Lung (tissue), 12 donors: Measurements from ENCODE around the gene CCDC33. TPM values are rescaled to one million over a fixed set of nuclear protein-coding genes. Genes with fewer than 3 reads are reported as not detected.

Experiments used
- ATAC-seq: fragments of 200-7000 bp; cut with Tn5 transposase; one replicate; pipeline ENCODE4 v1.9.1; 2020; ENCODE audit warnings: moderate number of reproducible peaks; ENCODE audit not compliant: insufficient read depth, low FRiP score
- DNase-seq, 3 donors: peaks; one replicate each; pipeline ENCODE4 v3.0.0-alpha.2; 2013 to 2017
- H3K27ac ChIP-seq, 2 donors: one replicate each; pipeline ENCODE4 v1.5.1; 2013; ENCODE audit warnings: mild to moderate bottlenecking in 2 of 2, moderate library complexity in 2 of 2, control low read depth in 1 of 2, inconsistent platforms in 1 of 2, low read depth in 1 of 2, low read length in 1 of 2
- H3K27me3 ChIP-seq, 3 donors: one replicate each; pipeline ENCODE4 v1.5.1; 2013; ENCODE audit warnings: low read length in 2 of 3; ENCODE audit not compliant: control insufficient read depth in 3 of 3, insufficient read depth in 3 of 3
- H3K36me3 ChIP-seq, 4 donors: one replicate each; pipeline ENCODE4 v1.5.1; 2013; ENCODE audit warnings: low read length in 4 of 4, mild to moderate bottlenecking in 1 of 4, moderate library complexity in 1 of 4; ENCODE audit not compliant: control insufficient read depth in 4 of 4, insufficient read depth in 4 of 4
- H3K4me1 ChIP-seq, 5 donors: one replicate each; pipeline ENCODE4 v1.5.1; 2013; ENCODE audit warnings: low read length in 5 of 5, mild to moderate bottlenecking in 2 of 5, moderate library complexity in 1 of 5; ENCODE audit not compliant: control insufficient read depth in 5 of 5, insufficient read depth in 5 of 5
- H3K4me3 ChIP-seq: one replicate; pipeline ENCODE4 v1.5.1; 2013; ENCODE audit warnings: mild to moderate bottlenecking, control low read depth, moderate library complexity
- H3K9ac ChIP-seq, 2 donors: one replicate each; pipeline ENCODE4 v1.5.1; 2013; ENCODE audit warnings: low read length in 2 of 2, control low read depth in 1 of 2; ENCODE audit not compliant: insufficient read depth in 1 of 2
- H3K9me3 ChIP-seq, 4 donors: one replicate each; pipeline ENCODE4 v1.5.1; 2013; ENCODE audit warnings: low read length in 3 of 4, mild to moderate bottlenecking in 1 of 4, moderate library complexity in 1 of 4; ENCODE audit not compliant: control insufficient read depth in 4 of 4, insufficient read depth in 3 of 4
- WGBS, 2 donors: extraction: QIAGEN DNeasy Blood & Tissue Kit; methylation state at CpG; one replicate each; pipeline ENCODE4 v1.1.7; 2013; 5-methylcytosine and 5-hydroxymethylcytosine counted together
- polyA plus RNA-seq, 2 donors: library from polyadenylated mRNA; stranded (reverse); fragments of 200-250 nt; gene quantifications; one replicate each; pipeline ENCODE4 v1.2.1, GENCODE V29; 2013
- total RNA-seq, 2 donors: library from RNA; depleted of rRNA in 1 of 2; stranded (reverse); fragments of >200 nt in 1 of 2; gene quantifications; one replicate each; pipeline ENCODE4 v1.2.1, GENCODE V29; 2014 to 2021
- TF ChIP-seq, protein P1 (sequence below): IDR thresholded peaks from 2 replicates; pipeline ENCODE4 v1.5.1; 2012; ENCODE audit warnings: mild to moderate bottlenecking; ENCODE audit errors: control extremely low read depth, extremely low read depth
- donor health status: control.
- donor health status: control.
- donor health status: Bipolar disorder and iron deficiency.
- donor health status: healthy.
- donor health status: DM: yes; HTN: yes; CAD: no.

CCDC33 gene
- total and polyA plus RNA-seq, 4 donors: 4.3 to 14.1 (median 9.1) TPM

DNA sequence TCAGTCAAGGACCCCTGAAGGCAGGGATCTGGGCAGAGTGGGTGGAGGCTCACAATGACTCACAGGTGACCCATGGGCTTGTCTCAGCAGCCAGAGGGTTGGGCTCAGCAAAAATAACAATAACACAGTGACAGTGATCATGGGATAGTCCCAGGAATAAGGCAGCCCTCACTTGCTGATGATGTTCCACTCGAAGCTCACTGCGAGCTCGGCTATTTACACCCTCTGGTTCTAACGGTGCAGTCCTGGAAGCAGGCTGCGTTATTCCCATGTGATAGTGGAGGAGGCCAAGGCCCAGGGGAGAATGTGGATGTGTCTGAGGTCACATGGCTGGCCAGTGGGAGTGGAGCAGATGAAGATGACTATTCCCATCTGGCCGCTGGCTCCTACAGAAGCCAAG, 16.2 kb downstream of the CCDC33 start:
- Histone ChIP-seq H3K36me3 (no peaks in the 10 kb centered on the region), H3K27ac (no peak overlapping the region), H3K4me1 (peaks cover 0 to 9% (median 0%) of the 10 kb centered on the region in 5 donors), H3K9me3 (no peaks in the 10 kb centered on the region), H3K9ac (no peak overlapping the region), H3K27me3 (peaks cover 0 to under 1% (median 0%) of the 10 kb centered on the region in 3 donors), H3K4me3 (no peak overlapping the region)
- TF ChIP-seq, protein P1, sequence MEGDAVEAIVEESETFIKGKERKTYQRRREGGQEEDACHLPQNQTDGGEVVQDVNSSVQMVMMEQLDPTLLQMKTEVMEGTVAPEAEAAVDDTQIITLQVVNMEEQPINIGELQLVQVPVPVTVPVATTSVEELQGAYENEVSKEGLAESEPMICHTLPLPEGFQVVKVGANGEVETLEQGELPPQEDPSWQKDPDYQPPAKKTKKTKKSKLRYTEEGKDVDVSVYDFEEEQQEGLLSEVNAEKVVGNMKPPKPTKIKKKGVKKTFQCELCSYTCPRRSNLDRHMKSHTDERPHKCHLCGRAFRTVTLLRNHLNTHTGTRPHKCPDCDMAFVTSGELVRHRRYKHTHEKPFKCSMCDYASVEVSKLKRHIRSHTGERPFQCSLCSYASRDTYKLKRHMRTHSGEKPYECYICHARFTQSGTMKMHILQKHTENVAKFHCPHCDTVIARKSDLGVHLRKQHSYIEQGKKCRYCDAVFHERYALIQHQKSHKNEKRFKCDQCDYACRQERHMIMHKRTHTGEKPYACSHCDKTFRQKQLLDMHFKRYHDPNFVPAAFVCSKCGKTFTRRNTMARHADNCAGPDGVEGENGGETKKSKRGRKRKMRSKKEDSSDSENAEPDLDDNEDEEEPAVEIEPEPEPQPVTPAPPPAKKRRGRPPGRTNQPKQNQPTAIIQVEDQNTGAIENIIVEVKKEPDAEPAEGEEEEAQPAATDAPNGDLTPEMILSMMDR: no peak
- ATAC-seq (no peak), DNase-seq (no peak)
- 77 to 90% methylated on average over 6 of the region's 6 CpGs for WGBS, 2 donors

DNA sequence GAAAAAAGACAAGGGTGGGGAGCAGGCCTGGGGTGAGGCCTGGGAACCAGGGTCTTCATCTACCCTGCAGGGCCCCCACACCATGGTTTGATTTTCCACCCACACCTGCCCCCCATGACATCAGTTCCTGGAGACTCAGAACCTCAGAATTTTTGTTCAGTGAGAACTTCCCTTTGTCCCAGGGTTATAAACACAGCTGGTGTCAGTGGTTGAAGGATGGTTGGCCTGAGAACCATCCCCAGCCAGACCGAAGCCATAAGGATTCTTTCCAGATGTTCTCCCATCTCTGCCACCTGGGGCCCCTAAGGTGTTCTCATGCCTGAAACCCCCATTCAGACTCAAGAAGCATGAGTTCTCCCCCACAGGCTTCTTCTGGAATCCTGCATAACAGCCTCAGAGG, 16.6 kb downstream of the CCDC33 start:
- Histone ChIP-seq H3K4me1 (peaks cover 0 to 9% (median 0%) of the 10 kb centered on the region in 5 donors), H3K27me3 (no peaks in the 10 kb centered on the region), H3K9me3 (no peaks in the 10 kb centered on the region), H3K9ac (no peak overlapping the region), H3K36me3 (no peaks in the 10 kb centered on the region), H3K27ac (no peak overlapping the region), H3K4me3 (no peak overlapping the region)
- TF ChIP-seq, protein P1: no peak
- WGBS, 2 donors: 74 to 82% methylated on average over 1 of the region's 1 CpG
- DNase-seq (no peak), ATAC-seq (no peak)

DNA sequence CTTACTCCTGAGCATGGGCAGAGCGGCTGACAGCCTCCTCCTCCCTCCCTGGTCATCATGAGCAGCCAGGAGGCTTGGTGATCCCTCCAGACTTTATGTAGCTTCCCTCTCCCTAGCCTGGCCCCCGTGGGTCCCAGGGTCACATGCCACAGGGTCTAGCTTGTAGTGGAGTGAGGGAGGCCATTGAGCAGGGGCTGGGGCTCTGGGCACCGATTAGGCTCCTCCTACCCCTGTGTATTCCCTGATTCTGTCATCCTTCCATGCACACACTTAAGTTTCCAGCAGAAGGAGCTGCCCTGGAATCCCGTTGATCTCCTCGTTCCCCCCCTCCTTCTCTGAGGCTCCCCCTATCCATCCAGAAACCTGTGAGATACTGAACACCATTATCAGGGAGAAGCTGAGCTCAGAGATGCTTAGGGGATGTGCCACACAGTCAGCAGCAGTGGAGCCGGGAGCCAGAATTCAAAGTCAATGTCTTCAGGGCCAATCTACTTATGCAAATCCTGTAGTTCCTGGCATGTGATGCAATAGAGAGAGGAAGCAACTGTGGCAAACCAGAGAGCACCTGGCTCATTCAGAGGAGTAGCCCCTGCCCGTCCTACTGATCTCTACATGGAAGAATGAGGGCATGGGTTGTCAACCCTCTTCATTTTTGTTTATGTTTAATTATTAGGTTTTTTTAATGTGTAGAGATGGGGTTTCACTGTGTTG, 17.2 kb downstream of the CCDC33 start:
- ATAC-seq: no peak
- H3K36me3 ChIP-seq: no peaks in the 10 kb centered on the region

More for the DNA sequence above, 17.2 kb downstream of the CCDC33 start:
- TF ChIP-seq, protein P1: no peak
- Histone ChIP-seq H3K4me3 (no peak overlapping the region), H3K9me3 (no peaks in the 10 kb centered on the region), H3K27me3 (peaks cover 0 to under 1% (median 0%) of the 10 kb centered on the region in 3 donors), H3K9ac (no peak overlapping the region), H3K4me1 (peaks cover 0 to 9% (median 0%) of the 10 kb centered on the region in 5 donors), H3K27ac (no peak overlapping the region)
- DNase-seq: no peak
- WGBS, 2 donors: 47 to 51% methylated on average over 7 of the region's 7 CpGs
